HG03103 (cell line): ENCODE data around the gene GAREM2.

Experiments used
- ATAC-seq: cut with Tn5 transposase; IDR thresholded peaks from one replicate; pipeline ENCODE4 v1.9.1; 2021; ENCODE audit warnings: low read depth; ENCODE audit not compliant: unreplicated experiment

Gene GAREM2

DNA sequence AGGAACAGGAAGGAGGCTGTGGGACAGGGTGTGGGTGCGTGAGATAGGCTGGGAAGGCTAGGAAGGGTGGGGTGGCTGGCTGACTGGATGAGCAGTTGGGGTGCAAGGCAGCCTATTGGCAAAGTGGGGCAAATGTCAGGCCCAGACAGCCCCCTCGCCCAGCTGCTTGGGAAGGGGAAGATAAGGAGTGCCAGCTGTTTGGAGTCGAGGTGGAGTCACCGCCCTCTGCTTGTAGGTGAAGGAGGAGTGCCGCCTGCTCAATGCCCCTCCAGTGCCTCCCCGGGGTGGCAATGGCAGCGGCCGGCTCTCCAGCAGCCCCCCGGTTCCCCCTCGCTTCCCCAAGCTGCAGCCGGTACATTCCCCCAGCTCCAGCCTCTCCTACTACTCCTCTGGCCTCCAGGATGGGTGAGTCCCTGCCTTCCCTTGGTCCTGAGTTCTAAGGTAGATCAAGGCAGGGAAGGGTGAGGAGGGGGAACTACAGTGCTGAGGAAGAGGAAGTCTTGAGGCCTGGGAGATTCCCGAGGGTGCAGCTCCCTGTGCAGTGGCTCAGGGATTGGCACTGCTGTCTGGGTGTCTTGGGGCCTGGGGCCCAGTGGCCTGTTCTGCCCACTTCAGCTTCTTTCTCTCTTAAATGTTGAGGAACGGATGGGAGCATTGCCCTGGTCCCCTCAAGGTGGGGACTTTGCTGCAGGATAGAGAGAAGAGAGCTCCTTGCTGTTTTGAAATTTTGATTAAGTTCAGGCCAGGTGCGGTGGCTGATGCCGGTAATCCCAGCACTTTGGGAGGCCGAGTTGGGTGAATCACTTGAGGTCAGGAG lies 13.3 kb downstream of the GAREM2 start:
- ATAC-seq: no peak

DNA sequence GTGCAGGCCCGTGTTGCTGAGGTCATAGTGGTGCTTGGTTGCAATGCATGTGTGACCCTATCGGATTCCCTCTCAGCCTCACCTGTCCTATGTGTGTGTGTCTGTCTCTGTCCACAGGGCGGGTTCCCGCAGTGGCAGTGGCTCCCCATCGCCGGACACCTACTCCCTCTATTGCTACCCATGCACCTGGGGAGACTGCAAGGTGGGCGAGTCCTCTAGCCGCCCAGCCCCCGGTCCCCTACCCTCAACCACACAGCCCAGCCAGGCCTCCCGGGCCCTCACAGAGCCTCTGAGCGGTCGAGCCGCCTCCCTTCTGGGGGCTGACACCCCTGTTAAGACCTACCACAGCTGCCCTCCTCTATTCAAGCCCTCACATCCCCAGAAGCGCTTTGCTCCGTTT lies 14.2 kb downstream of the GAREM2 start:
- ATAC-seq: no peak

DNA sequence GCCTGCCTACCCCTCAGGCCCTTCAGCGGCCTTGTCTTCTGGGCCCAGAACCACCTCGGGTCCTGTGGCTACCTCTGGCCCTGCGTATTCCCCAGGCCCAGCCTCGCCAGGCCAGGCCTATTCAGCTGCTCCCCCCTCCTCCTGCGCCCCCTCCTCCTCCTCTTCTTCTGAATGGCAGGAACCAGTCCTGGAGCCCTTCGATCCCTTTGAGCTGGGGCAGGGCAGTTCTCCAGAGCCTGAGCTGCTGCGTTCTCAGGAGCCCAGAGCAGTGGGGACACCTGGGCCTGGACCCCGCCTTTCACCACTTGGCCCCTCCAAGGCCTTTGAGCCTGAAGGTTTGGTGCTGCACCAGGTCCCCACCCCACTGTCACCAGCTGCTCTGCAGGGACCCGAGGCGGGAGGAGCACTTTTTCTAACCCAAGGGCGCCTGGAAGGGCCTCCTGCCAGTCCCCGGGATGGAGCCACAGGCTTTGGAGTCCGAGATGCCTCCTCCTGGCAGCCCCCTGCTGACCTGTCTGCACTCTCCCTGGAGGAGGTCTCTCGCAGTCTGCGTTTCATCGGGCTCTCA lies 14.7 kb downstream of the GAREM2 start:
- ATAC-seq: no peak

DNA sequence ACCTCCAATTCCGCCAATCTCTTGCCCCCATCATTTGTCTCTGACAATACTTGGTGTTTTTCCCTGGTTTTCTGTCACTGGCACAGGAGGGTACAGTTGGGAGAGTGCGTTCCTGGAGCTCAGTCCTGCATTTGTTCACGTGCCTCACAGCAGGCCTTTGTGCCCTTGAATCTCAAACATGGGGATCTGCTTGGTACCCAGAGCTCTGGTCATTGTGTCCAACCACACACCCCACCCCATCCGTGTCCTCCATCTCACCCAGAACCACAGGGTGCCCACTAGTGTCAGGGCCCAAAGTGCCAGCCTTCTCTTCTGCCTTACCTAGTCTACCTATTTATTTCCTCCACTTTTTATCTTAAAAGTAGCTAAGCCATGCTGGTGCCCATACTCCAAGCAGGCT lies 16.2 kb downstream of the GAREM2 start:
- ATAC-seq: no peak

DNA sequence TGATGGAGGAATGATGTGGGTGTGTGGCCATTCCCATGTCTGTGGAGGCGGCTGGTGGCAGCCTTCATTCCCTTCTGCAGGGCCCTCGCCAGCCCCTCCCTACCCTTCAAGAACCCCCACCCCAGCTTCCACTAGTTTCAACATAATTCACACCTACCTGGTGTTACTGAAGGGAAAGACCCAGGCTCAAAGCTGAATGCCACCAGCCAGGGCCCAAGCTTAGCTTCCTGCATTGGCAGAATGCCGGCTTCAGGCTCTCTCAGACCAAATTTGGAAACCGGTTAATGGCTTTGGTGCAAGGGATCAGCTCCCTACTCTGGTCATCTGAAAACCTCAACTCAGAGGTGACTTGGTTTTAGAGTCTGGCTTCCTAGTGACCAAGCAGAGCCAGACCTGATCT lies 16.9 kb downstream of the GAREM2 start:
- ATAC-seq: no peak

DNA sequence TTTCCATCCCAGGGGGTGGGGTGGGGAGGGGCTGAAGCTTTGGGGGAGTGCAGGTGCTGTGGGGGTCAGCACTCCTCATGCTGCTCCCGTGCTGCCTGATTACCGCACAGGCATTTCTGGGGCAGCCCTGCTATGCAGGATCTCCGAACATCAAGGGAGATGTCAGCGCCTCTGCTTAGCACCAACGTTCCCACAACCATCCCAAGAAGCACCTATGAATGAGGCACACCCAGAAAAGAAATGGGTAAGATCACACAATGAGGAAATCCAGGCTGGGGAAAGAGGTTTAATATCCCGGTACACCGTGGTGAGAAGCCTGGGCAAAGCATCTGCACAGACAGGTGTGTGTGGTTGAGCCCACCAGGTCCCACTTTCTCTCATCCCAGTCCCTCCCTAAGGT lies 17.5 kb downstream of the GAREM2 start:
- no peak for ATAC-seq

DNA sequence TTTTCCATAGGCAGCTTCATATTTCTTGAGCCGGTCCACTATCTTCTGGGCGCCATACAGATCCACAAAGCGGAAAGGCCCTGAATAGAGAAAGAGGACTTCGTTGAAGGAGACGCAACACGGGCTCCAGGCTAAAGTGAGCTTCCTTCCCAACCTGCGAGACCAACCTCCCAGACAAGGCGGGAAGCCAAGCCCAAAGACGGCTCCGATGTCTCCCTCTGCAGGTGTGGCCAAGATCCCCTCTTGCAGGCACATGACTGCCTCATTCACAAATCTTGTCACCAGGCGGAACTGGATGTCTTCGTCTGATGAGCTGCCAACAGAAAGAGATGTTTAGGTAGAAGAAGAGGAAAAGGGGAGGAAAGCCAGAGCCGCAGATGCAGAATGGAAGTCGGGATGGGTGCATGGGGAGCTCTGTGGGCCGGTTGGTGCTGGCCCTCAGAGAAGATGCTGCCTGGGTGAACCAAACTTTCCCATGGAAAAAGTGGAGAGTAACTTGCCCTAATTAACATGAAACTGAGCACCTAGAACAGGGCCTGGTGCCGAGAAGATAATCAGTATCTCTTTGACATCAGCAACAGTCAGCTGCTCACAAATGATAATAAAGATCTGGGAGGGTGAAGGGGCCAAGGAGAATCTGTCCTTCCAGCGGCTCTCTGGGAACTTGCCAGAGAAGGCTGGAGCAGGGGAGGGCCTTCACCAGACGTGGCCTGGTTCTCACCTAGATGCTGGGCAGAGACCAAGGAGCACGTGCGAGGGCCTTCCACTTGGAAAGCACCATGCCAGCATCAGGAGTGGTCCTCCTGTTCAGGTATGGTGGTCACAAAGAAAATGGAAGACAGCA lies 18.6 kb downstream of the GAREM2 start:
- ATAC-seq: no peak

DNA sequence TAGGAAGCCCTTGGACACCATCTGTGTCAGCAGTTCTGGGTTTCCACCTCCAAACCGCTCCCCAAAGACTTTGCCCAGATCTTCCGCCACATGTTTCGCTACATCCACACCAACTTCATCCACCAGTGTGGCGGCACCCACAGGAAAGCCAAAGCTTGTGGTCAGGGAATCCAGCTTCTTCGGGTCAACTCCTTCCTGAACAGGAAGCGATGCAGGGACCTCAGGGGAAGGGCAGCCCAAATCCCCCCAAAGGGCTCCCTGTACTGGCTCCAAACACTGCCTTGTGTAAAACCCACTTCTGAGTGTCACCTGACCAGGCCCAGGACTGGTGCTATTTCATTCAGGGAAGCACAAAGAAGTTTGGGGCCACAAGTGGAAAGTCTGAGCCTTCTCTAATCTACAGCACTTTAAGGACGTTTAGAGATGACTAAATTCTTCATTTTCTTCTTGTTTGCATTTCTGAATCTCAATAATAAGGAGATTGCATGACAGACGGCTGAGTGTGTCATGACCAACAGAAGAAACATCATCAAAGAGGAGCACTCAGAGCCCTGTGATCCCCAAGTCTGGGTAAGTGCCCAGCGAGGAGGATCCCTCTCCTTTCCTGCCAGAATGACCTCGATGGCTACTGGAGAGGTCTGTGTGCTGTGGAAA lies 20.8 kb downstream of the GAREM2 start:
- ATAC-seq: no peak

DNA sequence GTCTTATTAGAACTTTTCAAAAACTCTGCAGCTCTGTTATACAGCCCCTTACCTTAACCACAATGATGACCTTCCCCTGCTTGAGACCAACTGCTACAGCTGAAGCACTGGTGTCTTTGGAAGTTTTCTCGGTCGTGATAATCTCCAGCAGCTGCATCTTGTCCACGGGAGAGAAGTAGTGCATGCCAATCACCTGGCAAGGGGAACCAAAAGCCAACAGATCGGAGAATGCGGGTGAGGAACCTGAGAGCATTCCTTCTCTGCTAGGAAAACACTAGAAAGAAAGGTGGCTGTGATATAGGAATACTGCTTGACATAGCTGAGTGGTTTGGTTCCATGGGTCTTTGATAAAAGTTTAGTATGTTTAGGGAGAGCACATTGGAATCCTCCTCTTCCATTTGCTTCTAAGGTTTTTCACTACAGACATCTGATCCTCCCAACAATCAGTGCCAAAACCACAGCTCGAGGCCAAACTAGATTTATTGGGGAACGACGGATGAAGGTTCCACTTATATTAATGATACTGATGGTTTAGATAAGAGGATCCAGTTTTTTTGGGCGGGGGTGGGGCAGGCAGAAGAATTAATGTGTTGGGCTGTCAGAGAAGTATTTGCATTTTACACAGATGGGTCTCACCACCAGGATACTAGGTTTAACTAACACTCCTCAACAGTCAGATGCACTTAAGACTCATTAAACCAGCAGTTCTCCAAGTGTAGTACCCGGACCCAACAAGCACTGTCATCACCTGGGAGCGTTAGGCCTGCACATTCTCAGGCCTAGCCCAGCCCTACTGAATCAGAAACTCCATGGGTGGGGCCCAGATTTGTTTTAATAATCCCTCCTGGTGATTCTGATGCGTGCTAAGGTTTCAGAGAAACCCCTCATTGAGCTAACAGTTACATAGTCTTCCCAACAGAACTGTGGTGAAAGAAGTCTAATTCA lies 22.4 kb downstream of the GAREM2 start:
- no peak for ATAC-seq

DNA sequence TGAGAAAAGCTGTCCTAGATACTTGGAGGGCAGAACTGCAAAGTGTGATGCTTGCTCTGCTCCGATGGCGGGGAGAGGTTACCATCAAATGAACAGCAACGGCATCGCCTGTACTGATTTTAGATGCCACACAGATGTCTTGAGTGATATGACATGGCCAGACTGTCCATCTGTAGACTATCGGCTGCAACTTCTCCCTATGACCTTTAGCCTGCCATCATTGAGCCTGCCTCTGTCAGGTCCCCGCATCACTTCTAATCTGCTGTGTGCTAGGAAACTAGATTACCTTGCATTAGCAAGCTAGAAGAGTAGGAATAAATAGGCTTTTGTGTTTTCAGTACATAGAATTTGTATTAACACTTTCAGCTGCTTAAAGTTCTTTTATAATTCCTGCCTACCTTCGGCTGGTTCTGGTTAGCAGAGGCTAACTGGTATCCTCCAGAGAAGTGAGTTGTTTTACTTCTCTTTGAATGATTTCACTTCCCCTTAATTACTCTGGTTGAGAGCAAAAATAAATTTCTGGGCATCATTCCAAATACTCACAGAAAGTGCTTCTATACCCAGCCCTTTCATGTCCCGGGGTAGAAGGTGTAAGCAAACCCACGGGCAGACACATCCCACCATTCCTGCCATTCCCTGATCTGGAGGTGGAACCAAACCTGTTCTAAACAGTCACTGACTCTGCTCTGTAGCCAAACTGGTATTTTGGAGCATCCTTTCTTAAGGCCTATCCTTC lies 24.0 kb downstream of the GAREM2 start:
- ATAC-seq: peak; percentile 71

DNA sequence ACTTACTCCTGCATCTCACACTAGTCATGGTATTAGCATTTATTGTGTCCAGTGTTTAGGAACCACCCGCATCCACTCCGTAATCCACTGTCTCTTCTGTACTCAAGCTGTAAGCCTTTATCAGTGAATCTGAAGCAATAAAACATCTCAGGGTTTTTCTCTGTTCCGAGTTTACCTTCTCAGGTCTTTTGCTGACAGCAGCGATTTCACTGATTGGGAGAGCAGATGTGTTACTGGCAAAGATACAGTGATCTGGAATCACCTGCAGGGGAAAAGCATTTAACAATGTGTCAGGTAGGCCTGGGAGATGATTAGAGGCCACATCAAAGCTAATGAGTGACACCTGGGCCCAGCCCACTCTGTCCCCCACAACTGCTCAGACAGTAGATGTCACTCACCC lies 24.6 kb downstream of the GAREM2 start:
- no peak for ATAC-seq

DNA sequence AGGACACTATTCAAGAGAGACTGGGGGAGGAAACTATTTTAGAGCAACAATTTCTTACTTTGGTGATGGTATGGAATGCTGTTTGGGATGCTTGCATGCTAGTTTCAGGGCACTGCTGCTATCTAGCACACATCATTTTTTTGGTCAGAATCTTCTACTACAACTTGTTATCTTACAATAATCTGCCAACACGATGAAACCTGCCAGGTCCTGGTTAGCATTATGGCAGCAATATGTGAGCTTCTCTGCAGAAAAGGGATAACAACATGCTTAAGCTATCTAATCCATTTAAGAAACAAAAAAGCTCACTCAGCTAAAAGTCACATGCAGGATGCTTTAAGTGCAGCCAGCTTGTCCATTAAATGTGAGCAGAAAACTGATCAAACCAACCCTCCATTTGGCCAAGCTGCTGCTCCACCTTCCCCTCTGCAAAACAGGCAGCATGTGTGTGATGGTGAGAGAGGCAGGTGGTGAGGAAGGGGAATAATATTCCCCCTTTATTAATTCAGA lies 30.1 kb downstream of the GAREM2 start:
- ATAC-seq: no peak

DNA sequence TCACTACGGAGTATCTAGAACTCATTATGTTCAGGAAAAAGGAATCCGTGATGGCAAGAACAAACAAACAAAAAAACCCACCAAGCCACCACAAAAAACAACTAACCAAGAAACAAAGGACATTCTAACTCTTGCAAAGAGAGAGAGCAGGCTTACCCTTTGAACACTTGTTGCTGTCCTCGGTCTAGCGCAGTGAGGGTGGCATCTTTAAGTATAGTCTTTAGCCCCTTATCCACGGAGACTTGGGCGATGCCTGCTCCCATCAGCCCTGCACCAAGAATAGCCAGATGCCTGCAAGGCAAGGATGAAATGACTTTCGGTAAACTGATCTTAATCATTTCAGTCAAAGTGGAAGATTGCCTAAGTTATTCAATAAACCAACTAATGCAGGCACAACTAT lies 31.0 kb downstream of the GAREM2 start:
- ATAC-seq: no peak

DNA sequence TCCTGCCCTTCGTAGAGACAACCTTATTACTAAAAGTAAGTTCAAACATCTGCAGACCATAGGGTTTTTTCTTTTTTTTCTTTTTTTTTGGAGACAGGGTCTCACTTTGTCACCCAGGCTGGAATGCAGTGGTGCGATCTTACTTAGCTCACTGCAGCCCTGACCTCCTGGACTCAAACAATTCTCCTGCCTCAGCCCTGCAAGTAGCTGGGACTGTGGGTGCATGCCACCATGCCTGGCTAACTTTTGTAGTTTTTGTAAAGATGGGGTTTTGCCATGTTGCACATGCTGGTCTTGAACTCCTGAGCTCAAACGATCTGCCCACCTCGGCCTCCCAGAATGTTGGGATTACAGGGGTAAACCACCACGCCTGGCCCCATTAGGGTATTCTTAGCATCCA lies 39.1 kb downstream of the GAREM2 start:
- ATAC-seq: no peak

DNA sequence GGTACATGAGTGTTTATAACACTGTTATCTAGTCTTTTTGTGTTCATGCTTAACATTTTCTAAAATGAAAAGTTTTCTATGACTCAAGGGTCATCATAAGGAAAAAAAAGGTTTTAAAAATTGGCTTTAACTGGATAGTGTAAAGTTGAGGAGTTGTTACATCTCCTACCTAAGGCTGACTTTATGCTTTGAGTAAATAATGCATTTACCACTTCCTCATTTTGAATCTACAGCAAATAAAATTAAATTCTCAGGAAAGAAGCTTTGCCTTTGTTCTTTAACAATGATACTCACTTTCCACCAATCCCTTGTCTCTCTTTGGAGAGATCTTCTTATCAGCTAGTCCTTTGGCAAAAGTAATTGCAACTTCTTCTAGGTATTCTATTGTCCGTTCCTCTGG lies 41.9 kb downstream of the GAREM2 start:
- no peak for ATAC-seq

DNA sequence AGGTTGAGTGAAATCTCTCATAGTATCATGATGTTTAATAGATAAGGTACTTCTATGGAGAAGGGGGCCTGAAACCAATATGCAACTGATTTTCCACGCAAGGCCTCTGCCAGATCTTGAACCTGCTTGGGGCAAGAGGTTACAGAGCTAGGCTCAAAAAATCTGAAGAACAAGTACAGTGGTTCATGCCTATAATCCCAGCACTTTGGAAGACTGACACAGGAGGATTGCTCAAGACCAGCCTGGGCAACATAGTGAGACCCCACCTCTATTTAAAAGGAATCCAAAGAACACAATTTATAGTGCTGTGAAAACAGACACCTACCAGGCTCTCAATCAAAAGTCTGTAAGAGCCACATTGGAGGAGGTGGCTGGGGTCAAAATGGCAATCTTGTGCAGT lies 42.9 kb downstream of the GAREM2 start:
- no peak for ATAC-seq

DNA sequence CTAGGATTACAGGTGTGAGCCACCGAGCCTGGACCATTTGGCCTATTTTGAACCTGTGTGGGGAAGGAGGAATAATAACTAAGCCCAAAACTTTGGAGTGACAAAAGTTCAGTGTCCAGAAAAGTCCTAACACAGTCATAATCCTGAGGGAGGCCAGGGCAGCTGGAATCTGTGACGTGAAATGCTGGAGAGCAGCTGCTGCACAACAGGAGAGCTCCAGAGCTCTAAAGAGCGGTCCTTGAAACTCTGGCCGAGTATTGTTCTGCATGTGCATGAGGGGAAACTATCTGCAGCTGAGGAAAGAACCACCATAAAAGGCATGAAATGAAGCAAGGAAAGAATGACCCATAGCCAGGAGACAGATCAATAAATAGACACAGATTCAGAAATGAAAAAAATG lies 43.7 kb downstream of the GAREM2 start:
- no peak for ATAC-seq

DNA sequence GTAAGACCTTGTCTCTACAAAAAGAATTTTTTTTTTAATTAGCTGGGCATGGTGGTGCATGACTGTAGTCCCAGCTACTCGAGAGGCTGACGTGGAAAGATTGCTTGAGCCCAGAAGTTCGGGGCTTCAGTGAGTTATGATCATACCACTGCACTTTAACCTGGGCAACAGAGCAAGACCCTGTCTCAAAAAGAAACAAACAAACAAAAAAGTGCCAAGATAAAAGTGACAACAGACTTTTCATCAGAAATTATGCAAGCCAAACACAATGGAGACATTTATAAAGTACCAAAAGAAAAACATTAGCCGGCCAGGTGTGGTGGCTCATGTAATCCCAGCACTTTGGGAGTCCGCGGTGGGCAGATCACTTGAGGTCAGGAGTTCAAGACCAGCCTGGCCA lies 44.8 kb downstream of the GAREM2 start:
- ATAC-seq: no peak

DNA sequence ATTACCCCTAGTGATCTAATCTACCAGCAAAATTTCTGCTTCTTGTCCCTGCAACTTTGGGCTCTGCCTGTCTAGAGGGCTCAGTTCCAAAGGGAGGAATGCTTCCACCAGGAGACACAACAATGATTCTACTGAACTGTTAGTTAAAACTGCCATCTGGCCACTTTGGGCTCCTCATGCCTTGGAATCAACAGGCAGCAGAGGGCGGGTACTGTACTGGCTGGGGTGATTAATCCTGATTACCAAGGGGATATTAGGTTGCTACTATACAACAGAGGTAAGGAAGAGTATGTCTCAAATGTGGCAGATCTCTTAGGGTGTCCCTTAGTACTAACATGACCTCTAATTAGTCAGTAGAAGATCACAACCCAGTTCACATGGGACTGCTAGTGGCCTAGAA lies 50.1 kb downstream of the GAREM2 start:
- no peak for ATAC-seq
